ENCODE measurements around the gene AKAP13. TPM values are rescaled to one million over a fixed set of nuclear protein-coding genes. Genes with fewer than 3 reads are reported as not detected.
"Not testable (repeated sequence)": the region's sequence is repeated elsewhere in the genome, so short reads cannot be mapped to it uniquely, and the experiment has no call there.

Gene AKAP13
- total RNA-seq, 1 experiment from 2014 or later, result 47.3 TPM

DNA sequence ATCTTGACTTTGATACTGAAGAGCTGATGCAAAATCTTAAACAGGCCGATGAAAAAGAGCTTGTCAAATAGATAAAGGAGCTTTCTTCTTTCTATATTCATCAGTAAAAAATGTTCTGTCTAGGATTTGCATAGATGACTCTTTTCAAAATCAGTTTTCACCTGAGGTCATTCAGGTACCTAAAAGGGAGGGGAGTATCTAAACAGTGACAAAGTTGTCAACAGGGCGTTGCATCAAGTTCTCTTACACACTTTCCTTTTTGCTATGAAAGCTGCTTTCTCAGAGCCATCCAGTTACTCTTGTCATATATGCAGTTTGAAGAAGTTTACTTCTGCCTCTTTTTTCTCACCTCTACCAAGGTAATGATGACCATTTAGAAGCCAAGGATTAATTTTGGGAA lies 60.0 kb downstream of the AKAP13 start:
- Histone ChIP-seq H3K9ac (ENCODE audit: extremely low read depth, insufficient read length, low read length) (no peak overlapping the region), H3K79me2 (ENCODE audit: insufficient read depth, low read length) (no peaks in the 10 kb centered on the region; the same call in 1 of the 2 replicates), H2BK20ac (ENCODE audit: low read depth, low read length, poor library complexity, severe bottlenecking) (no peak overlapping the region), H2AK5ac (ENCODE audit: insufficient read length, low read length) (no peak overlapping the region), H3T11ph (ENCODE audit: low read length) (no peak overlapping the region), H3K56ac (ENCODE audit: insufficient read length, low read depth, low read length) (no peak overlapping the region), H2BK5ac (ENCODE audit: insufficient read length, low read length) (no peak overlapping the region), H4K20me1 (ENCODE audit: control insufficient read depth, insufficient read depth, insufficient read length) (no peaks in the 10 kb centered on the region), H2AFZ (ENCODE audit: low read length) (no peak overlapping the region), H3K4me2 (ENCODE audit: insufficient read depth, insufficient read length, low read length) (no peak overlapping the region), H3K23me2 (ENCODE audit: insufficient read length, low read depth, low read length, poor library complexity, severe bottlenecking) (no peaks in the 10 kb centered on the region), H3K79me1 (ENCODE audit: insufficient read depth, low read depth, low read length, poor library complexity, severe bottlenecking) (no peaks in the 10 kb centered on the region), H2BK120ac (ENCODE audit: low read depth, low read length, poor library complexity, severe bottlenecking) (no peak overlapping the region), H3K27ac (ENCODE audit: insufficient read length, low read depth, low read length) (no peak overlapping the region), H3K14ac (ENCODE audit: insufficient read depth, low read length) (no peak overlapping the region), H2BK15ac (ENCODE audit: low read depth, low read length) (no peak overlapping the region), H3K4me1 (ENCODE audit: insufficient read depth, low read length) (no peaks in the 10 kb centered on the region; the same call in 1 of the 2 replicates), H3K23ac (ENCODE audit: insufficient read length, low read depth, low read length) (no peak overlapping the region), H2BK12ac (ENCODE audit: insufficient read length, low read depth, low read length) (no peak overlapping the region), H3K9me3 (ENCODE audit: control insufficient read depth, low read depth, low read length) (no peaks in the 10 kb centered on the region), H4K8ac (replicated peaks; ENCODE audit: insufficient read length, low read depth, low read length) (no peak overlapping the region), H4K91ac (ENCODE audit: insufficient read length, low read depth, low read length) (no peak overlapping the region), H3K18ac (ENCODE audit: insufficient read length, low read depth, low read length) (no peak overlapping the region), H3K4ac (ENCODE audit: low read depth, low read length) (no peak overlapping the region), H3K27me3 (ENCODE audit: insufficient read depth, low read length) (no peaks in the 10 kb centered on the region), H4K5ac (ENCODE audit: insufficient read length, low read depth, low read length) (no peak overlapping the region)
- H3K9me3 Mint-ChIP-seq, result peaks cover 0 to 3% of the 10 kb centered on the region in 2 experiments; a peak in 1 of 5 replicates
- no peak overlapping the region for H3K4me3 Mint-ChIP-seq
- H3K27me3 Mint-ChIP-seq (ENCODE audit: low read depth), result no peaks in the 10 kb centered on the region
- H3K36me3 Mint-ChIP-seq (ENCODE audit: insufficient read depth in 1 of 3, low read depth in 3 of 3), result no peaks in the 10 kb centered on the region; a peak in 1 of 7 replicates
- H3K27ac Mint-ChIP-seq, result no peak overlapping the region
- TF ChIP-seq, protein P1, sequence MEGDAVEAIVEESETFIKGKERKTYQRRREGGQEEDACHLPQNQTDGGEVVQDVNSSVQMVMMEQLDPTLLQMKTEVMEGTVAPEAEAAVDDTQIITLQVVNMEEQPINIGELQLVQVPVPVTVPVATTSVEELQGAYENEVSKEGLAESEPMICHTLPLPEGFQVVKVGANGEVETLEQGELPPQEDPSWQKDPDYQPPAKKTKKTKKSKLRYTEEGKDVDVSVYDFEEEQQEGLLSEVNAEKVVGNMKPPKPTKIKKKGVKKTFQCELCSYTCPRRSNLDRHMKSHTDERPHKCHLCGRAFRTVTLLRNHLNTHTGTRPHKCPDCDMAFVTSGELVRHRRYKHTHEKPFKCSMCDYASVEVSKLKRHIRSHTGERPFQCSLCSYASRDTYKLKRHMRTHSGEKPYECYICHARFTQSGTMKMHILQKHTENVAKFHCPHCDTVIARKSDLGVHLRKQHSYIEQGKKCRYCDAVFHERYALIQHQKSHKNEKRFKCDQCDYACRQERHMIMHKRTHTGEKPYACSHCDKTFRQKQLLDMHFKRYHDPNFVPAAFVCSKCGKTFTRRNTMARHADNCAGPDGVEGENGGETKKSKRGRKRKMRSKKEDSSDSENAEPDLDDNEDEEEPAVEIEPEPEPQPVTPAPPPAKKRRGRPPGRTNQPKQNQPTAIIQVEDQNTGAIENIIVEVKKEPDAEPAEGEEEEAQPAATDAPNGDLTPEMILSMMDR (conservative IDR thresholded peaks at IDR 0.05), result no peak
- WGBS (ENCODE audit: extremely low coverage, insufficient read length, low lambda C conversion rate), result no CpG with 5 or more reads among the region's 2 CpGs
- H3K4me1 Mint-ChIP-seq, result peaks cover 19 to 26% of the 10 kb centered on the region in 2 experiments
- DNase-seq, result no peak

- H3K4ac ChIP-seq (ENCODE audit: low read depth, low read length); H2BK12ac ChIP-seq (ENCODE audit: insufficient read length, low read depth, low read length); H3K23ac ChIP-seq (ENCODE audit: insufficient read length, low read depth, low read length); H2AFZ ChIP-seq (ENCODE audit: low read length); H4K20me1 ChIP-seq (ENCODE audit: control insufficient read depth, insufficient read depth, insufficient read length); H3K27ac ChIP-seq (ENCODE audit: insufficient read length, low read depth, low read length); H2BK120ac ChIP-seq (ENCODE audit: low read depth, low read length, poor library complexity, severe bottlenecking); H3K79me2 ChIP-seq (ENCODE audit: insufficient read depth, low read length); H3T11ph ChIP-seq (ENCODE audit: low read length); H2BK20ac ChIP-seq (ENCODE audit: low read depth, low read length, poor library complexity, severe bottlenecking); H3K9me3 ChIP-seq (ENCODE audit: control insufficient read depth, low read depth, low read length); H2BK15ac ChIP-seq (ENCODE audit: low read depth, low read length); H3K4me3 Mint-ChIP-seq; H3K18ac ChIP-seq (ENCODE audit: insufficient read length, low read depth, low read length); H4K8ac ChIP-seq (replicated peaks; ENCODE audit: insufficient read length, low read depth, low read length); H3K27me3 Mint-ChIP-seq (ENCODE audit: low read depth); H3K36me3 Mint-ChIP-seq (ENCODE audit: insufficient read depth in 1 of 3, low read depth in 3 of 3); H3K79me1 ChIP-seq (ENCODE audit: insufficient read depth, low read depth, low read length, poor library complexity, severe bottlenecking); H3K4me1 ChIP-seq (ENCODE audit: insufficient read depth, low read length); H3K56ac ChIP-seq (ENCODE audit: insufficient read length, low read depth, low read length); H4K91ac ChIP-seq (ENCODE audit: insufficient read length, low read depth, low read length); H3K9ac ChIP-seq (ENCODE audit: extremely low read depth, insufficient read length, low read length); H2AK5ac ChIP-seq (ENCODE audit: insufficient read length, low read length); DNase-seq; H3K23me2 ChIP-seq (ENCODE audit: insufficient read length, low read depth, low read length, poor library complexity, severe bottlenecking); H3K4me2 ChIP-seq (ENCODE audit: insufficient read depth, insufficient read length, low read length); H3K27me3 ChIP-seq (ENCODE audit: insufficient read depth, low read length); H2BK5ac ChIP-seq (ENCODE audit: insufficient read length, low read length); H3K14ac ChIP-seq (ENCODE audit: insufficient read depth, low read length); H3K27ac Mint-ChIP-seq; H3K9me3 Mint-ChIP-seq; H4K5ac ChIP-seq (ENCODE audit: insufficient read length, low read depth, low read length): not testable (repeated sequence)
- WGBS (ENCODE audit: extremely low coverage, insufficient read length, low lambda C conversion rate), result no CpG with 5 or more reads among the region's 8 CpGs
- H3K4me1 Mint-ChIP-seq, result peaks cover 20 to 27% of the 10 kb centered on the region in 2 experiments
Measured at GRCh38 chr15:85441854-85442253, 61.5 kb downstream of the AKAP13 start.
